ENCODE measurements around the gene CYB5D1. TPM values are rescaled to one million over a fixed set of nuclear protein-coding genes. Genes with fewer than 3 reads are reported as not detected.

The CYB5D1 gene
- total RNA-seq, 6 donors from 2014 or later, result 5.2 to 12.4 (median 7.3) TPM

GRCh38 chr17:7853691-7854038, 4.1 kb upstream of the CYB5D1 start:
- no peak for TF ChIP-seq CTCF (IDR thresholded peaks at IDR 0.05)
- TF ChIP-seq POLR2AphosphoS5 (IDR thresholded peaks at IDR 0.05), result no peak
- no peak for TF ChIP-seq EP300 (IDR thresholded peaks at IDR 0.05)
- no peak for TF ChIP-seq POLR2A (IDR thresholded peaks at IDR 0.05)
- Histone ChIP-seq H3K27me3 (no peaks in the 10 kb centered on the region), H3K4me3 (no peak overlapping the region), H3K9me3 (no peaks in the 10 kb centered on the region), H3K4me1 (peaks cover 34 to 49% (median 40%) of the 10 kb centered on the region in 4 donors), H3K27ac (no peak overlapping the region), H3K36me3 (peaks cover 15 to 60% (median 53%) of the 10 kb centered on the region in 4 donors)
- peak in 1 of 2 donors; percentile 89 for DNase-seq
- no peak for ATAC-seq (ENCODE audit: low FRiP score in 2 of 2)
- WGBS, 2 donors, result 90 to 92% methylated on average over 21 of the region's 21 CpGs

DNA sequence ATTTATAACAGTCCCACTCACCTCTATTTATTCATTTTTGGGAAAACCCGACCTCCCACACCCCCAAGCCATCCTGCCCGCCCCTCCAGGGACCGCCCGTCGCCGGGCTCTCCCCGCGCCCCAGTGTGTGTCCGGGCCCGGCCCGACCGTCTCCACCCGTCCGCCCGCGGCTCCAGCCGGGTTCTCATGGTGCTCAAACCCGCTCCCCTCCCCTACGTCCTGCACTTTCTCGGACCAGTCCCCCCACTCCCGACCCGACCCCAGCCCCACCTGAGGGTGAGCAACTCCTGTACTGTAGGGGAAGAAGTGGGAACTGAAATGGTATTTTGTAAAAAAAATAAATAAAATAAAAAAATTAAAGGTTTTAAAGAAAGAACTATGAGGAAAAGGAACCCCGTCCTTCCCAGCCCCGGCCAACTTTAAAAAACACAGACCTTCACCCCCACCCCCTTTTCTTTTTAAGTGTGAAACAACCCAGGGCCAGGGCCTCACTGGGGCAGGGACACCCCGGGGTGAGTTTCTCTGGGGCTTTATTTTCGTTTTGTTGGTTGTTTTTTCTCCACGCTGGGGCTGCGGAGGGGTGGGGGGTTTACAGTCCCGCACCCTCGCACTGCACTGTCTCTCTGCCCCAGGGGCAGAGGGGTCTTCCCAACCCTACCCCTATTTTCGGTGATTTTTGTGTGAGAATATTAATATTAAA, 3.6 kb upstream of the CYB5D1 start:
- Histone ChIP-seq H3K4me3 (peak overlapping the region in 2 of 4 donors; percentile 69 to 76), H3K9me3 (no peaks in the 10 kb centered on the region), H3K27me3 (no peaks in the 10 kb centered on the region), H3K27ac (peak overlapping the region in 2 of 4 donors; percentile 92 to 97), H3K36me3 (peaks cover 10 to 54% (median 47%) of the 10 kb centered on the region in 4 donors), H3K4me1 (peaks cover 39 to 55% (median 45%) of the 10 kb centered on the region in 4 donors)
- TF ChIP-seq CTCF (IDR thresholded peaks at IDR 0.05) (no peak), POLR2AphosphoS5 (IDR thresholded peaks at IDR 0.05) (no peak), EP300 (IDR thresholded peaks at IDR 0.05) (no peak), POLR2A (IDR thresholded peaks at IDR 0.05) (no peak)
- DNase-seq, result peak in 1 of 2 donors; percentile 85
- no peak for ATAC-seq (ENCODE audit: low FRiP score in 2 of 2)
- 78 to 80% methylated on average over 31 of the region's 31 CpGs for WGBS, 2 donors

GRCh38 chr17:7854851-7855659, 2.7 kb upstream of the CYB5D1 start, which contains the start of gene TMEM88:
Gene TMEM88, plus strand, starts transcription at chr17:7855066. Its CDS starts 9 bp downstream, at chr17:7855075.
- peak within 1 kb of the TSS; percentile 90 to 97 (median 92) for H3K27ac ChIP-seq
- peaks cover 3 to 46% (median 39%) of the 10 kb centered on the region in 4 donors for H3K36me3 ChIP-seq
- H3K9me3 ChIP-seq, result no peaks in the 10 kb centered on the region
- WGBS, 2 donors, result 61 to 77% methylated on average over 40 to 57 of the region's 57 CpGs
- peaks cover 39 to 56% (median 45%) of the 10 kb centered on the region in 4 donors for H3K4me1 ChIP-seq
- no peak for TF ChIP-seq EP300 (IDR thresholded peaks at IDR 0.05)
- TF ChIP-seq POLR2AphosphoS5 (IDR thresholded peaks at IDR 0.05), result no peak
- TF ChIP-seq POLR2A (IDR thresholded peaks at IDR 0.05), result no peak
- TF ChIP-seq CTCF (IDR thresholded peaks at IDR 0.05), result no peak
- H3K27me3 ChIP-seq, result no peaks in the 10 kb centered on the region
- DNase-seq (peak in 1 of 2 donors; percentile 86), ATAC-seq (ENCODE audit: low FRiP score in 2 of 2) (no peak)
- peak within 1 kb of the TSS in 3 of 4 donors; percentile 56 to 76 (median 69) for H3K4me3 ChIP-seq

DNA sequence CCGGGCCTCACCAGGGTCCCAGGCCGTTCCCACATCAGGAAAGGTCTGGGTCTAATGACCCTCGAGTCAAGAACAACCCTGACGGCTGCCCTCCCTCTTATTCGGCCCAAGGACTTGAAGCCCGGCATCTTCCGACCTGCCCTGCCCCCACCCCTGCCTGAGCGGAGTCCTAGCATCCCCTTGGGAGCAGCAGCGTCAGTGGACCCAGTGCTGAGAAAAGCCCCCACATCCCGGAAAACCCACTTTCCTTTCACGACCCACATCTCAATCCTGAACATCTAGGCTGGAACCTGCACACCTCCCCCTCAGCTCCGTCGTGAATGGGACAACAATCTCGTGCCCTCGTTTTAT, 2.2 kb upstream of the CYB5D1 start:
- Histone ChIP-seq H3K27me3 (no peaks in the 10 kb centered on the region), H3K36me3 (peaks cover 2 to 40% (median 33%) of the 10 kb centered on the region in 4 donors), H3K27ac (peak overlapping the region; percentile 90 to 97 (median 92)), H3K4me1 (peaks cover 39 to 56% (median 45%) of the 10 kb centered on the region in 4 donors), H3K9me3 (no peaks in the 10 kb centered on the region), H3K4me3 (peak overlapping the region in 3 of 4 donors; percentile 56 to 76 (median 69))
- TF ChIP-seq CTCF (IDR thresholded peaks at IDR 0.05), result no peak
- TF ChIP-seq EP300 (IDR thresholded peaks at IDR 0.05), result no peak
- no peak for TF ChIP-seq POLR2A (IDR thresholded peaks at IDR 0.05)
- no peak for TF ChIP-seq POLR2AphosphoS5 (IDR thresholded peaks at IDR 0.05)
- 19 to 40% methylated on average over 11 to 15 of the region's 15 CpGs for WGBS, 2 donors
- DNase-seq (no peak), ATAC-seq (ENCODE audit: low FRiP score in 2 of 2) (no peak)

Data from upper lobe of left lung (tissue), 6 donors.